Measurements from ENCODE around the gene MOCOS. TPM values are rescaled to one million over a fixed set of nuclear protein-coding genes. Genes with fewer than 3 reads are reported as not detected.
"Not testable (repeated sequence)": the region's sequence is repeated elsewhere in the genome, so short reads cannot be mapped to it uniquely, and the experiment has no call there.

Gene MOCOS
- total RNA-seq, 2 donors from 2014 or later, result 1.0 to 1.3 TPM

GRCh38 chr18:36162981-36163380 lies 24.3 kb upstream of the MOCOS start:
- 81 to 90% methylated on average over 1 of the region's 1 CpG for WGBS, 2 donors
- no peaks in the 10 kb centered on the region for H3K9me3 ChIP-seq
- no peaks in the 10 kb centered on the region for H3K27me3 ChIP-seq
- TF ChIP-seq CTCF (IDR thresholded peaks at IDR 0.05) (no peak), POLR2A (IDR thresholded peaks at IDR 0.05) (no peak)
- intact Hi-C loops (cut with DNase I), result no loop called here
- no peaks in the 10 kb centered on the region for H3K4me1 ChIP-seq
- peaks cover 5 to 17% of the 10 kb centered on the region in 2 donors for H3K36me3 ChIP-seq (replicated peaks in 1 of 2; ENCODE audit: insufficient read depth in 1 of 2, low read depth in 2 of 2)
- ATAC-seq (no peak), DNase-seq (no peak)
- H3K27ac ChIP-seq, result no peak overlapping the region
- no peak overlapping the region for H3K4me3 ChIP-seq

GRCh38 chr18:36167692-36168218 lies 19.5 kb upstream of the MOCOS start:
- Histone ChIP-seq H3K36me3 (replicated peaks in 1 of 2; ENCODE audit: insufficient read depth in 1 of 2, low read depth in 2 of 2) (peaks cover 17% of the 10 kb centered on the region in 2 donors), H3K4me3 (no peak overlapping the region), H3K27ac (no peak overlapping the region), H3K9me3 (no peaks in the 10 kb centered on the region), H3K27me3 (no peaks in the 10 kb centered on the region), H3K4me1 (no peaks in the 10 kb centered on the region)
- WGBS, 2 donors, result 99 to 100% methylated on average over 3 of the region's 3 CpGs
- no peak for TF ChIP-seq CTCF (IDR thresholded peaks at IDR 0.05)
- TF ChIP-seq POLR2A (IDR thresholded peaks at IDR 0.05), result no peak
- DNase-seq, result no peak
- intact Hi-C loops (cut with DNase I), result no loop called here
- no peak for ATAC-seq

GRCh38 chr18:36168296-36168695 lies 19.0 kb upstream of the MOCOS start:
- intact Hi-C loops (cut with DNase I); H3K27ac ChIP-seq; DNase-seq; H3K4me3 ChIP-seq; ATAC-seq; H3K9me3 ChIP-seq; H3K4me1 ChIP-seq; H3K27me3 ChIP-seq: not testable (repeated sequence)
- WGBS, 2 donors, result 79 to 98% methylated on average over 3 of the region's 3 CpGs
- H3K36me3 ChIP-seq (replicated peaks in 1 of 2; ENCODE audit: insufficient read depth in 1 of 2, low read depth in 2 of 2), result peaks cover 17 to 18% of the 10 kb centered on the region in 2 donors

GRCh38 chr18:36169938-36170337 lies 17.4 kb upstream of the MOCOS start:
- no peak overlapping the region for H3K4me3 ChIP-seq
- DNase-seq, result no peak
- no peak overlapping the region for H3K27ac ChIP-seq
- 91 to 92% methylated on average over 5 of the region's 5 CpGs for WGBS, 2 donors
- H3K9me3 ChIP-seq, result no peaks in the 10 kb centered on the region
- H3K36me3 ChIP-seq (replicated peaks in 1 of 2; ENCODE audit: insufficient read depth in 1 of 2, low read depth in 2 of 2), result peaks cover 18% of the 10 kb centered on the region in 2 donors
- ATAC-seq, result no peak
- intact Hi-C loops (cut with DNase I), result no loop called here
- H3K27me3 ChIP-seq, result no peaks in the 10 kb centered on the region
- no peaks in the 10 kb centered on the region for H3K4me1 ChIP-seq
- TF ChIP-seq CTCF (IDR thresholded peaks at IDR 0.05) (no peak), POLR2A (IDR thresholded peaks at IDR 0.05) (no peak)

- no peaks in the 10 kb centered on the region for H3K4me1 ChIP-seq
- no peak for TF ChIP-seq CTCF (IDR thresholded peaks at IDR 0.05)
- TF ChIP-seq POLR2A (IDR thresholded peaks at IDR 0.05), result no peak
- no peaks in the 10 kb centered on the region for H3K27me3 ChIP-seq
- H3K27ac ChIP-seq, result no peak overlapping the region
- ATAC-seq, result no peak
- intact Hi-C loops (cut with DNase I), result no loop called here
- no peak for DNase-seq
- peaks cover 16 to 18% of the 10 kb centered on the region in 2 donors for H3K36me3 ChIP-seq (replicated peaks in 1 of 2; ENCODE audit: insufficient read depth in 1 of 2, low read depth in 2 of 2)
- H3K9me3 ChIP-seq, result no peaks in the 10 kb centered on the region
- WGBS, 2 donors, result 83 to 95% methylated on average over 1 of the region's 1 CpG
- H3K4me3 ChIP-seq, result no peak overlapping the region
Measured at GRCh38 chr18:36175481-36175880, 11.8 kb upstream of the MOCOS start.

Data from body of pancreas (tissue), 4 donors.